HT1080 (cell line): ENCODE measurements around the gene HOXB13. TPM values are rescaled to one million over a fixed set of nuclear protein-coding genes. Genes with fewer than 3 reads are reported as not detected.

Experiments used
- DNase-seq: peaks from one replicate; pipeline ENCODE4 v3.0.0-alpha.2; 2015; ENCODE audit warnings: low read depth
- small RNA-seq: library from RNA; depleted of rRNA; stranded (forward); fragments of <200 nt; gene quantifications from one replicate; pipeline ENCODE3, GENCODE V24; 2014
- total RNA-seq: library from RNA; depleted of rRNA; stranded (reverse); fragments of >200 nt; shearing (Covaris generic); gene quantifications from 2 replicates; pipeline ENCODE4 v1.2.3, GENCODE V29; 2014; rRNA removed

Gene HOXB13
- total RNA-seq, 1 experiment from 2014 or later, result 0.11 TPM

DNA sequence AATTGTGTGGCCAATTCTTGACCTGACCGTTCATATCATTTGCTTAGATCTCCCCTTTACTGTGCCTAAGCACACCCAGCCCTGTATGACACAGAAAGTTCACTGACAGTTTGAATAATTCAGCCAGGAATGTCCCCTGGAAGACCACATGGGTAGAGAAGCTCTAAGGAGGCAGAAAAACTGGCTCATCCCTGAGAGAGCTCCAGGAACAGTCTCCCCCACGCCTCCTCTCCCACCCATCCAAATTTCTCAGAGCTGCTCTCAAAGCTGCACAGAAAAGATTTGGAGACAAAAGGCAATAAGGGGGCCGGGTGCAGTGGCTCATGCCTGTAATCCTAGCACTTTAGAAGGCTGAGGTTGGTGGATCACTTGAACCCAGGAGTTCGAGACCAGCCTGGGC is 17.4 kb downstream of the HOXB13 start:
- peak; percentile 57 for DNase-seq

GRCh38 chr17:48704361-48705248 is 23.9 kb downstream of the HOXB13 start:
- DNase-seq, result no peak

DNA sequence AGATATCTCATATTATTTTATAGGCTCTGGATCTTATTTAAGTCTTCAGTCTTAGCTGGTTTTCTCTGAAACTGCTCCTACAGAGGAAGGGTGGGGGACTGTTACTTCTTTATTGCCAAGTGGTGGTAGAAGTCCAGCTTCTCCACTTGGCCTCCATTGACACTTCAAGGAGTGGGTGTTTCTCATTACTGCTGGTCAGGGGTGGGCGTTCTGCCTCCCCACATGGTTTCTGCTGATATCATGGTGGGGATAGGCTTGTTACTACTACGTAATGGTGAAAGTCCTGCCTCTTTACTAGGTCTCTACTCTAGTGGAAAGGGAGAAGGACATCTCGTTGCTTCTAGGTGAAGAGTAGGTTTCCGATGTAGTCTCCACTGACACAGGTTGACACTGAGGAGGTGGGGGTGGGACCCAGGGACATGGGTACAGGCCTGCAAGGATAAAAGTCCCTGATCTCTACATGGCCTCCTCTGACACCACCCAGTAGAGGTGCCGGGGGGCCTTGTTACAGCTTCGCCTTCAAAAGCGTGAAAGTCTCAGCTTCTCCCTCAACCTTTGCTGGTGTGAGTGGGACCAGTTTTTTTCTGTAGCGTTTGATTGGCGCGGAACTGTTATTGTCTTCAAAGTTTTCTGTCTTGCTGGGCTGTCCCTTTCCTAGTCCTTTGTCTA is 26.6 kb downstream of the HOXB13 start:
- no peak for DNase-seq

- DNase-seq, result no peak
These were observed 35.4 kb downstream of the HOXB13 start for GRCh38 chr17:48693178-48693577.

- DNase-seq, result no peak
These were observed 36.5 kb downstream of the HOXB13 start for GRCh38 chr17:48692049-48692448.

- DNase-seq, result no peak
These were observed 37.9 kb downstream of the HOXB13 start for GRCh38 chr17:48690655-48691054.

DNA sequence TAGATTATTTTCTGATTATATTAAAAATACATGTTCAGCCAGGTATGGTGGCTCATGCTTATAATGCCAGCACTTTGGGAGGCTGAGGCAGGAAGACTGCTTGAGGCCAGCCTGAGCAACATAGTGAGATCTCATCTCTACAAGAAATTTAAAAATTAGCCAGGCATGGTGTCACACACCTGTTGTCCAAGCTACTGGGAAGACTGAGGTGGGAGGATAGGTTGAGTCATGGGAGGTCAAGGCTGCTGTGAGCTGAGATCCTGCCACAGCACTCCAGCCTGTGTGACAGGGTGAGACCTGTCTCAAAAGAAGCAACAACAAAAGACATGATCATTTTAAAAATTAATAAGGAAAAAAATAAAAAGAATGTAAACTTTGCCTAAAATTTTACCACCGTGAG is 46.9 kb downstream of the HOXB13 start:
- no peak for DNase-seq

DNA sequence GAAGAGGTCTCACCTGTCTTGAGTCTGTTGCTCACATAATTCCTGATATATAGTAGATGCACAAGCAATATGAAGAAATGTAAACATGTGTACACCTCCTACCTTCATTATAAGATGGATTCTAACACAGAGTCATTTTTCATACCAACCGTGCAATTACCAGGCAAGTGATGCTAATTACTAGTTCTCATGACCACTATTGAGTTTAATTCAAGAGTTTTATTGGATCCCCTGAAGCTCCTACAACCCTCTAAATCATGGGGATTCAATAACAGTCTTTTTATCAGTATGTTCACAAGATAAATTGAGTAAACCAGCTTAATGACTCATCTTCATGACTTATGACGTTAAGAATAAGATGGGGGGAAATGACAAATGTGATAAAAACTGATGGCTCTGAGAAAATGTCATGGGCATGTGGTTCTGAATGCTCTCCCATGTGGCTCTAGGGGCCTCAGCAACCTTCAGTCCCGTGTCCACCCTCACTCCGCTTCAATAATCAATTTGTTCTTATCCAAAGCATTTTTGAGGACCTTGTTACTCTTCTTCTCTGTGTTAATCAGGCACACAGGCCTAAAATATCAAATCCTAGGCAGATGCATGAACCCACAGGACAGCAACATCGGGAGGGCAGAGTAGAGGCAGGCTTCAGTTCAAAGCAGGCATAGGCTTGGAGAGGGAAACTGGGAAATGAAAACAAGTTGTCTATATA is 49.0 kb downstream of the HOXB13 start:
- peak; percentile 33 for DNase-seq

- DNase-seq, result peak; percentile 70
These were observed 50.2 kb downstream of the HOXB13 start for GRCh38 chr17:48678141-48678971.

- DNase-seq, result no peak
These were observed 51.5 kb downstream of the HOXB13 start for GRCh38 chr17:48676963-48677558.

Small RNAs within 50 kb of the gene (small RNA-seq; reads per million reads assigned to genes)
- gene AC091179.2 (not detected), gene COX6B1P2 (not detected), gene MIR3185 (not detected), gene RF02132 (not detected), gene RF02133 (not detected), gene RN7SL125P (not detected)

Other genes with a start within 250 kb of the HOXB13 start
- not detected in 2 replicates for gene HOXB1, start 197.7 kb downstream of the HOXB13 start, total RNA-seq
- gene HOXB2, start 183.6 kb downstream of the HOXB13 start, total RNA-seq, result 34.3 and 40.1 TPM in 2 replicates
- gene HOXB4, start 150.4 kb downstream of the HOXB13 start, total RNA-seq, result 3.9 and 4.3 TPM in 2 replicates
- 3.0 and 4.2 TPM in 2 replicates for gene HOXB3, start 138.5 kb downstream of the HOXB13 start, total RNA-seq
- gene HOXB5, start 135.0 kb downstream of the HOXB13 start, total RNA-seq, result 0.47 and 0.51 TPM in 2 replicates
- gene HOXB6, start 123.8 kb downstream of the HOXB13 start, total RNA-seq, result 19.2 and 23.4 TPM in 2 replicates
- 12.3 and 17.8 TPM in 2 replicates for gene HOXB7, start 117.7 kb downstream of the HOXB13 start, total RNA-seq
- gene HOXB8, start 113.5 kb downstream of the HOXB13 start, total RNA-seq, result 10.8 and 11.2 TPM in 2 replicates
- gene HOXB9, start 102.4 kb downstream of the HOXB13 start, total RNA-seq, result 25.1 and 31.4 TPM in 2 replicates
- gene PRAC1, start 6.2 kb downstream of the HOXB13 start, total RNA-seq, result not detected in 2 replicates
- not detected in 2 replicates for gene PRAC2, start 5.6 kb downstream of the HOXB13 start, total RNA-seq
- gene TTLL6, start 88.5 kb upstream of the HOXB13 start, total RNA-seq, result 0.21 and 1.0 TPM in 2 replicates
- 22.5 and 27.2 TPM in 2 replicates for gene CALCOCO2, start 102.3 kb upstream of the HOXB13 start, total RNA-seq
- gene ATP5MC1, start 164.0 kb upstream of the HOXB13 start, total RNA-seq, result 230 and 279 TPM in 2 replicates
- gene UBE2Z, start 179.7 kb upstream of the HOXB13 start, total RNA-seq, result 94.8 and 123 TPM in 2 replicates
- gene SNF8, start 216.1 kb upstream of the HOXB13 start, total RNA-seq, result 124 and 127 TPM in 2 replicates
- gene GIP, start 239.8 kb upstream of the HOXB13 start, total RNA-seq, result not detected in 2 replicates